ENCODE measurements around the gene ADAMTS2.

ADAMTS2 gene

GRCh38 chr5:179276838-179277395, 68.3 kb downstream of the ADAMTS2 start:
- no peak for DNase-seq

GRCh38 chr5:179275941-179276837, 69.1 kb downstream of the ADAMTS2 start:
- DNase-seq: no peak

DNA sequence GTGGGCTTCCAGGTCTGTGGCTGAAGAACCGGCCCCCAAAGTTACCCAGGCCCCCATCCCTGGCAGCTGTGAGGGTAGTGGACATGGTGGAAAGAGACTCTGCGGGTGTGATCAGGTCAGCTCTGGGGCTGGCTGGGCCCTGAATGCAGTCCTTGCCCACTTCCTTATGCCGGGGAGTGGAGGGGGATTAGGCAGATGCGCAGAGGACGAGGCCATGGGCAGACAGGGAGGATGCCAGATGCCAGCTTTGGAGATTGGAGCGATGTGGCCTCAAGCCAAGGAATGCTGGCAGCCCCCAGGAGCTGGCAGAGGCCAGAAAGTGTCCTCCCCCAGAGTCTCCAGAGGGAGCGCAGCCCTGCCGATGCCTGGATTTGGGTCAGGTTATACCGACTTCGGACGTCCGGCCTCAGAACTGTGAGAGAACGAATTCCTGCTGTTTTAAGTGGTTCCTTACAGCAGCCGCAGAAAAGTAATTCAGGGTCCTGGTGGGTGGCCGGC, 69.8 kb downstream of the ADAMTS2 start:
- no peak for DNase-seq

DNA sequence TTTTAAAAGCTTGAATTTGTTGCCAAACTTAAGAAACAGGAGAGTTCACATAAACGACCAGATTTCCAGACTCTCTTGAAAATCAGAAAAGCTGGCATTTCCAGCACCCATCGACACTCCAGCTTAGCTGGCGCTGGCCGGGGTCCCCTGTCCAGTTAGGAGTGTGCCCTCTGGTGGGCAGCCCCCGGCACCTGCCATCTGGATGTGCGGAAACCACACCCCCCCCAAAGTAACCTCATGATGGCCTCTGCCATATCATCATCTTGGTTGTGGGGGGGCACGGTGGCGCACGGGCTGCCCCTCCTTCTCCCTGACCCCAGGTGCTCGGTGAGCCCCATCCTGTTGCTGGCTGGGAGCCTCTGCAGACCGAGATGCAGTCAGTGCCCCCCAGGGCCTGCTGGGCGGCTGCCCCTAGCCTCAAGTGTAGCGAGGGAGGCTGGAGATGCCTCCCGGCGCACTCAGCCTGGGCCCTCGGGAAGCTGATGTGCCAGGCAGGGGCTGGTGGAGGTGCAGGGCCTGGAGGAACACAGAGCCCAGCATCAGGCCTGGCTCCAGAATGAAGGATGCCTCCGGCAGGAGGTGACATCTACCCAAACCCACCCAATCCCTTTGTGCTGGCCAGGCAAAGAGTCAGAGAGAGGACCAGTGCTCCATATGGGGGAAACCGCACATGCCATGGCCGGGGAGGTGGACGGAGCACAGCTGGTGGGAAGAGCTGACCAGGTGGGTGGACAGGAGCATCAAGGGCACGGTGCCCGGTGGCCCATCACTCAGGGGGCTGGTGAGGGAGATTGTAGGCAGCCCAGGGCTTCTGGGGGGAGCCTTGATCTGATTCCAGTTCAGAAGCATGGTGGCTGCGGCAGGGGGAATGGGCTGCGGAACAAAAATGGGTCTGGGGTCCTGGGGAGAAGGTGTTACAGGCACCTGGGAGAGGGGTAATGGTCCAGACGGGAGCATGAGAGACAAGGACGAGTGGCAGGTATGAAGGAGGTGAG, 70.6 kb downstream of the ADAMTS2 start:
- no peak for DNase-seq

GRCh38 chr5:179273441-179274145, 71.7 kb downstream of the ADAMTS2 start:
- no peak for DNase-seq

- DNase-seq: no peak
Measured at GRCh38 chr5:179273073-179273435, 72.2 kb downstream of the ADAMTS2 start.

DNA sequence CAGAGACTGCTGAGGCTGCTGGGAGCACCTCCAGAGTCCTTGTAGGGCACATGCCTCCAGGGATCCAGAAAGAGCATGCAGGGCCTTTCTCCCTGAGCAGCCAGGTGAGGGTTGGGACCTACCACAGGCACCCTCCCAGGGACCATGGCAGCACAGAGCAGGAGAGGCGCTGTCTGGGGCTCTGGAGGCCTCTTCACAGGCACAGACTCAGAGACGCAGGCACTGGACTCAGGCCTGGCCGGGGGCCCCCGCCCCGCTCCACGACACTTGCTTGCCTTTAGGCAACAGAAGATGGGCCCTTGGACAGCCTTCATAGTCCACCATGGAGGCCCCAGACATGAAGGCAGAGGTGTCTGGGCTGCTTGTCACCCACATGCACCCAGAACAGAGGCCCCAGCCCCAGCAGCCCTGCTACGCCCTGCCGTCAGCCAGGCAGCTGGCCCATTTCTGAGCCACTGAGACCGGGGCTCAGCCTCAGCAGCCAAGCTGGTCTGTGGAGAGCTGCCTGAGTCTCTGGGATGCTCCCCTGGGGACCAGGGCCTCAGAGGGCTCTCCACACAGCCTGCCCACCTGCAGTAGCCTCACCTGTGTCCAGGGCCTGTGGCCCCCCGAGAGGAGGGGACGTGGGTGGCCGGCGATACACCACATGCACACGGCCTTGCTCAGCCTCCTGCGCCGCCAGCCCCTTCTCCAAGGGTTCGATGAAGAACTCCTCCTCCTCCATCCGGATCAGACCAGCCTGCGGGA, 72.8 kb downstream of the ADAMTS2 start:
- no peak for DNase-seq

- no peak for DNase-seq
Measured at GRCh38 chr5:179271821-179272325, 73.4 kb downstream of the ADAMTS2 start.

- no peak for DNase-seq
Measured at GRCh38 chr5:179271428-179271734, 73.9 kb downstream of the ADAMTS2 start.

GRCh38 chr5:179270581-179271427, 74.5 kb downstream of the ADAMTS2 start:
- DNase-seq: no peak

GRCh38 chr5:179269781-179270543, 75.3 kb downstream of the ADAMTS2 start:
- DNase-seq: no peak

DNA sequence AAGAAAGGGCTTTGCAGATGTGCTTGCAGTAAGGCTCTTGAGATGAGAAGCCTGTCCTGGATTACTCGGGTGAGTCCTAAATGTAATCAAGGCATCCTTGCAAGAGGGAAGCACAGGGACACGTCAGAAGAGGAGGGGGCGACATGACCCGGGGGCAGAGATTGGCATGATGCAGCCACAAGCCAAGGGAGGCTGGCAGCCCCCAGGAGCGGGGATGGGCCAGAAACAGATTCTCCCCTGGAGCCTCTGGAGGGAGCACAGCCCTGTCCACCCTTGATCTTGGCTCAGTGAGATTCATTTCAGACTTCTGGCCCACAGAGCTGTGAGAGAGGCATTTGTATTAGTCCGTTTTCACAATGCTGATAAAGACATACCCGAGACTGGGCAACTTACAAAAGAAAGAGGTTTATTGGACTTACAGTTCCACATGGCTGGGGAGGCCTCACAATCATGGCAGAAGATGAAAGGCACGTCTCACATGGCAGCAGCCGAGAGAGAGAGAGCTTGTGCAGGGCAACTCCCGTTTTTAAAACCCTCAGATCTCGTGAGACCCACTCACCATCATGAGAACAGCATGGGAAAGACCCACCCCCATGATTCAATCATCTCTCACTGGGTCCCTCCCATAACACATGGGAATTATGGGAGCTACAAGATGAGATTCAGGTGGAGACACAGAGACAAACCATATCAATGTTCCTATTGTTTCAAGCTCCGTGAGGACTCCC, 76.1 kb downstream of the ADAMTS2 start:
- DNase-seq: no peak

- DNase-seq: no peak
Measured at GRCh38 chr5:179268399-179268952, 76.8 kb downstream of the ADAMTS2 start.

DNA sequence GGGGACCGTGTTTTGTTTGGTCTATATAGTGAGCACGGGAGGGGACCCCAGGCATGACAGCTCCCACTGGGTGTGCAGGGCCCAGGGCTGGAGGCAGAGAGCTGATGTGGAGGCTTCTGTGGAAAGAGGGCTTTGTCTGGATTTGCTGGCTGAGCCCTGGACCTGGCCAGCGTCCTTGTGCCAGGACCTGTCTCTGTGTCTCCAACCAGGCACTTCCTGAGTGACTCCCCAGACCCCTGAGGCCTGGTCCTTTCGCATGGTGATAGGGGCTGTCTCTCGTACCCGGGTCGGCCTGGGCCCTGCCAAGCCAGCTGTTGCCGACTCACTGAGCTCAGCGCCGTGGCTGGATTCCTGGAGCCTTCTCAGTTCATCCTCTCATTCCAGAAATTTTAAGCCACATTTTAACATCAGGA, 77.6 kb downstream of the ADAMTS2 start:
- no peak for DNase-seq

DNA sequence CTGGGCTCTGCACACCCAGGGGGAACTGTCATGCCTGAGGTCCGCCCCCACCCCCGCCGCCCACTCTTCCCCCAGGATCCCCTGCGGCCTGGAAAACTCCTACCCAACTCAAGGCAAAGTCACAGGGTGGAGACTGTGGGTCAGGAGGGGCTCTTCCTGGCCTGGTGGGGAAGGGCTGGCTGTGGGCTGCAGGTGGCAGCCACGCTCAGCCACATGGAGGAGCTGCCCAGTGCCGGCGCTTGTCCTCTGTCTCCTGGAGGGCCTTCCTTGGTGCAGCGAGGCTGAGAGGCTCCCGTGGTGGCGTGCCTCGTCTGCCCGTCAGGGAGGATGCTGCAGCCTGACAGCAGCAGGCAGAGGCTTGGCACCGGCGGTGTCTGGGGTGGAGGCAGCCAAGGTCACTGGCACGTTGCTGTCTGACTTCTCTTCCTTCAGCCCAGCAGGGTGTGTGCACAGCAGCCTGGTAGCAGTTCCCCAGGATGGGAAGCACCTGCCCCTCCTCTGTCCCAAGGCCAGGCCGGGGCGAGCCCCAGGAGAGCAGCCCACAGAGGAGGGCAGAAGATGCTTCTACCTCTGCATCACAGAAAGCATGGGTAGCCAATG, 78.1 kb downstream of the ADAMTS2 start:
- DNase-seq: no peak

- no peak for DNase-seq
Measured at GRCh38 chr5:179266291-179267070, 78.8 kb downstream of the ADAMTS2 start.

GRCh38 chr5:179265514-179266290, 79.6 kb downstream of the ADAMTS2 start:
- no peak for DNase-seq

Measured in NCI-H1930 (cell line).